HepG2 (cell line): ENCODE results near the gene CDC42EP4. TPM values are rescaled to one million over a fixed set of nuclear protein-coding genes. Genes with fewer than 3 reads are reported as not detected.

Source experiments
- ATF7-NPFF ChIP-seq: sonication (generic); formaldehyde crosslinking; IDR thresholded peaks from 2 replicates; pipeline ENCODE4 v1.8.1; 2023; ENCODE audit warnings: mild to moderate bottlenecking, low read depth, missing genetic modification reagents, moderate library complexity
- CHCHD3 ChIP-seq: sonication (generic); formaldehyde crosslinking; IDR thresholded peaks from 2 replicates; pipeline ENCODE4 v1.8.0; 2022; ENCODE audit warnings: mild to moderate bottlenecking, missing genetic modification reagents, moderate library complexity
- KDM5A ChIP-seq: fragments of 200-600 bp; sonication (generic); IDR thresholded peaks from 2 replicates; pipeline ENCODE4 v1.7.0; 2018; ENCODE audit warnings: antibody characterized with exemption, mild to moderate bottlenecking, low read length, borderline replicate concordance
- KDM5B ChIP-seq: sonication (generic); formaldehyde crosslinking; IDR thresholded peaks from 2 replicates; pipeline ENCODE4 v1.4.0; 2020; ENCODE audit warnings: missing genetic modification reagents, mild to moderate bottlenecking, borderline replicate concordance
- KLF11 ChIP-seq: IDR thresholded peaks from 2 replicates; pipeline ENCODE4 v1.6.1; 2016; ENCODE audit warnings: missing compliant biosample characterization
- MBD4 ChIP-seq: IDR thresholded peaks from 2 replicates; pipeline ENCODE4 v1.6.1; 2012; ENCODE audit warnings: low read length, inconsistent platforms, borderline replicate concordance
- MTF2 ChIP-seq: sonication (generic); formaldehyde crosslinking; IDR thresholded peaks from 2 replicates; pipeline ENCODE4 v1.5.0; 2020; ENCODE audit warnings: missing genetic modification reagents, borderline replicate concordance
- PAWR ChIP-seq: sonication (generic); formaldehyde crosslinking; IDR thresholded peaks from 2 replicates; pipeline ENCODE4 v1.4.0; 2020; ENCODE audit warnings: missing genetic modification reagents, mild to moderate bottlenecking, borderline replicate concordance
- SALL2 ChIP-seq: sonication (generic); formaldehyde crosslinking; IDR thresholded peaks from 2 replicates; pipeline ENCODE4 v1.8.1; 2023; ENCODE audit warnings: mild to moderate bottlenecking, missing genetic modification reagents, inconsistent platforms
- STAT6 ChIP-seq: sonication (generic); formaldehyde crosslinking; IDR thresholded peaks from 2 replicates; pipeline ENCODE4 v1.4.0; 2020; ENCODE audit warnings: missing genetic modification reagents, mild to moderate bottlenecking, borderline replicate concordance
- ZBTB1 ChIP-seq: sonication (generic); formaldehyde crosslinking; IDR thresholded peaks from 2 replicates; pipeline ENCODE4 v1.4.0; 2020; ENCODE audit warnings: missing genetic modification reagents, borderline replicate concordance
- ZBTB10 ChIP-seq: sonication (generic); formaldehyde crosslinking; IDR thresholded peaks from 2 replicates; pipeline ENCODE4 v1.4.0; 2020; ENCODE audit warnings: missing genetic modification reagents, borderline replicate concordance
- ZFP41 ChIP-seq: sonication (generic); formaldehyde crosslinking; IDR thresholded peaks from 2 replicates; pipeline ENCODE4 v1.4.0; 2020; ENCODE audit warnings: mild to moderate bottlenecking, missing genetic modification reagents, borderline replicate concordance
- ZNF160 ChIP-seq: sonication (generic); formaldehyde crosslinking; IDR thresholded peaks from 2 replicates; pipeline ENCODE4 v1.8.0; 2022; ENCODE audit warnings: mild to moderate bottlenecking, inconsistent platforms, missing genetic modification reagents
- ZNF256 ChIP-seq: sonication (generic); formaldehyde crosslinking; conservative IDR thresholded peaks from 2 replicates; pipeline ENCODE4 v1.4.0; 2020; ENCODE audit warnings: missing genetic modification reagents
- ZNF512 ChIP-seq: sonication (generic); formaldehyde crosslinking; IDR thresholded peaks from 2 replicates; pipeline ENCODE4 v1.4.0; 2020; ENCODE audit warnings: mild to moderate bottlenecking, missing genetic modification reagents
- ZNF562 ChIP-seq: sonication (generic); formaldehyde crosslinking; IDR thresholded peaks from 2 replicates; pipeline ENCODE4 v1.8.0; 2022; ENCODE audit warnings: missing genetic modification reagents, borderline replicate concordance
- ZNF709 ChIP-seq: sonication (generic); formaldehyde crosslinking; IDR thresholded peaks from 2 replicates; pipeline ENCODE4 v1.5.0; 2020; ENCODE audit warnings: mild to moderate bottlenecking, missing genetic modification reagents
- ZNF883 ChIP-seq: sonication (generic); formaldehyde crosslinking; IDR thresholded peaks from 2 replicates; pipeline ENCODE4 v1.5.1; 2020; ENCODE audit warnings: mild to moderate bottlenecking, missing genetic modification reagents; ENCODE audit errors: not compliant biosample characterization
- ZUFSP ChIP-seq: sonication (generic); formaldehyde crosslinking; IDR thresholded peaks from 2 replicates; pipeline ENCODE4 v1.9.0; 2021; ENCODE audit warnings: missing genetic modification reagents, mild to moderate bottlenecking, borderline replicate concordance
- polyA plus RNA-seq, 8 experiments: library from polyadenylated mRNA; depleted of rRNA in 3 of 8; stranded (reverse) in 7 of 8; unstranded in 1 of 8; fragments of >200 nt; fragmentation: Illumina TruSeq in 4 of 8; extraction: Trizol in 4 of 8; gene quantifications; 2 replicates each; pipeline versions ENCODE4 v1.2.1 to v1.2.3, GENCODE V29; 2011 to 2016; ENCODE audit warnings: low read depth in 4 of 8, missing spikeins in 1 of 8, mixed read lengths in 1 of 8; ENCODE audit not compliant: insufficient read depth in 1 of 8
- total RNA-seq, 5 experiments: library from RNA; depleted of rRNA; stranded (reverse); fragments of >200 nt; fragmentation: Illumina TruSeq; extraction: Trizol; gene quantifications; 2 replicates each; pipeline ENCODE4 v1.2.3, GENCODE V29; 2016; ENCODE audit warnings: low read depth in 1 of 5

Gene CDC42EP4
- total and polyA plus RNA-seq, 2 of the 13 experiments (the other 11 are each of a cell fraction or from before 2014, with no cell fraction given): 19.0 to 54.0 TPM

- no peak for TF ChIP-seq ZUFSP (CRISPR knock-in tag)
- no peak for TF ChIP-seq MTF2 (CRISPR knock-in tag)
- no peak for TF ChIP-seq ZNF512 (CRISPR knock-in tag)
- peak; percentile 87; the same call in 1 of the 2 replicates for TF ChIP-seq STAT6
- TF ChIP-seq ATF7-NPFF (CRISPR knock-in tag): peak; percentile 77
- peak; percentile 37; the same call in 1 of the 2 replicates for TF ChIP-seq KDM5A
- TF ChIP-seq KDM5B (CRISPR knock-in tag): no peak; the same call in 1 of the 2 replicates
- no peak for TF ChIP-seq ZNF562 (CRISPR knock-in tag)
- peak; percentile 50; the same call in 1 of the 2 replicates for TF ChIP-seq KLF11 (CRISPR knock-in tag)
- 0 out of 2 replicates have a peak, but pooled peaks have one; percentile 12 for TF ChIP-seq ZNF709 (CRISPR knock-in tag)
- TF ChIP-seq PAWR (CRISPR knock-in tag): no peak
- peak; percentile 57; the same call in 1 of the 2 replicates for TF ChIP-seq ZNF160
- TF ChIP-seq ZBTB1 (CRISPR knock-in tag): no peak
- TF ChIP-seq ZNF883 (CRISPR knock-in tag): no peak
- TF ChIP-seq CHCHD3 (CRISPR knock-in tag): no peak
- TF ChIP-seq ZFP41 (CRISPR knock-in tag): no peak
- peak; percentile 84 for TF ChIP-seq SALL2 (CRISPR knock-in tag)
- TF ChIP-seq ZBTB10 (CRISPR knock-in tag): peak; percentile 87; the same call in 1 of the 2 replicates
- no peak for TF ChIP-seq ZNF256
- TF ChIP-seq MBD4: no peak
Observed at GRCh38 chr17:73308017-73308823, 3.6 kb downstream of the CDC42EP4 start (continued).
